K562 (cell line): ENCODE measurements around the gene NAT14. TPM values are rescaled to one million over a fixed set of nuclear protein-coding genes. Genes with fewer than 3 reads are reported as not detected.

ENCODE experiments used
- ATAC-seq: fragments of 200-7000 bp; cut with Tn5 transposase; 3 replicates; pipeline ENCODE4 v1.9.1; 2020; ENCODE audit warnings: moderate library complexity
- BruUV-seq: library from RNA; stranded (reverse); fragments of 400-500 nt; replicated peaks from 2 replicates; lab custom pipeline; 2021; lab: Mats Ljungman, UMichigan
- CTCF ChIA-PET: fragments of 300-600 bp; formaldehyde crosslinking; extraction: SDS; loops from one replicate; lab custom pipeline; 2021; ENCODE audit warnings: low intra/inter-chr PET ratio; lab: Yijun Ruan, JAX
- POLR2A ChIA-PET: fragments of 300-600, 350-650 bp; sonication (Branson Sonifier 250); formaldehyde crosslinking; extraction: SDS; loops from one replicate; lab custom pipeline; 2021; ENCODE audit warnings: antibody characterized with exemption, inconsistent platforms; lab: Yijun Ruan, JAX
- DNase-seq, 4 experiments: peaks; one replicate each; pipeline versions ENCODE4 v3.0.0 to v3.0.0-alpha.2; 2011 to 2018; ENCODE audit warnings: low spot score in 3 of 4, mixed read lengths in 3 of 4; ENCODE audit errors: extremely low read depth in 1 of 4
- FAIRE-seq: peaks from 2 replicates; lab custom pipeline; 2011; peaks lifted over from hg19 to GRCh38; lab: Jason Lieb, UNC
- H2AFZ ChIP-seq: 2 replicates; pipeline ENCODE4 v1.6.0; 2011; ENCODE audit warnings: low read depth, low read length, control low read depth, inconsistent platforms
- H3K27ac ChIP-seq: fragments of 200-600 bp; 3 replicates; pipeline ENCODE4 v1.8.0; 2011; ENCODE audit warnings: low read depth, mild to moderate bottlenecking, control low read depth, inconsistent platforms, low read length, moderate library complexity, mixed read lengths; ENCODE audit errors: extremely low read depth
- H3K27me3 ChIP-seq, 2 experiments: fragments of 300-600 bp in 1 of 2; 2 replicates in 1 of 2; 3 replicates in 1 of 2; pipeline versions ENCODE4 v1.6.0 to v1.8.0; 2011; ENCODE audit warnings: inconsistent platforms in 2 of 2, low read length in 2 of 2, mild to moderate bottlenecking in 1 of 2, mixed read lengths in 1 of 2, moderate library complexity in 1 of 2; ENCODE audit not compliant: control insufficient read depth in 2 of 2, insufficient read depth in 2 of 2
- H3K36me3 ChIP-seq: fragments of 300-600 bp; 3 replicates; pipeline ENCODE4 v1.8.0; 2011; ENCODE audit warnings: mild to moderate bottlenecking, low read length, inconsistent platforms; ENCODE audit not compliant: control insufficient read depth, insufficient read depth
- H3K4me1 ChIP-seq, 2 experiments: fragments of 200-600 bp in 1 of 2; replicated peaks in 1 of 2; 2 replicates in 1 of 2; 3 replicates in 1 of 2; pipeline versions ENCODE4 v1.5.1 to v1.8.0; 2011; ENCODE audit warnings: inconsistent platforms in 2 of 2, low read length in 2 of 2, mild to moderate bottlenecking in 1 of 2, mixed read lengths in 1 of 2, moderate library complexity in 1 of 2; ENCODE audit not compliant: control insufficient read depth in 2 of 2, insufficient read depth in 2 of 2
- H3K4me2 ChIP-seq: 2 replicates; pipeline ENCODE4 v1.6.1; 2011; ENCODE audit warnings: low read length, control low read depth, inconsistent platforms, mixed read lengths; ENCODE audit not compliant: insufficient read depth
- H3K4me3 ChIP-seq: fragments of 200-600 bp; sonication (generic), shearing (Covaris generic); 2 replicates; pipeline ENCODE4 v1.5.1; 2016; ENCODE audit warnings: control low read depth, inconsistent platforms
- H3K79me2 ChIP-seq: fragments of 200-600 bp; 3 replicates; pipeline ENCODE4 v1.8.0; 2011; ENCODE audit warnings: low read length, inconsistent platforms; ENCODE audit not compliant: control insufficient read depth, insufficient read depth
- H3K9ac ChIP-seq, 2 experiments: 2 replicates each; pipeline versions ENCODE4 v1.6.0 to v1.6.1; 2011; ENCODE audit warnings: low read depth in 2 of 2, low read length in 2 of 2, control low read depth in 1 of 2, inconsistent platforms in 1 of 2, mild to moderate bottlenecking in 1 of 2, mixed read lengths in 1 of 2; ENCODE audit not compliant: insufficient read depth in 1 of 2
- H3K9me1 ChIP-seq: one replicate; pipeline ENCODE4 v1.6.0; 2011; ENCODE audit warnings: inconsistent platforms, mild to moderate bottlenecking, low read length, moderate library complexity; ENCODE audit not compliant: control insufficient read depth, insufficient read depth
- H3K9me3 ChIP-seq: replicated peaks from 2 replicates; pipeline ENCODE4 v1.5.1; 2011; ENCODE audit warnings: low read depth, low read length, inconsistent platforms; ENCODE audit not compliant: control insufficient read depth, insufficient read depth
- H4K20me1 ChIP-seq: replicated peaks from 2 replicates; pipeline ENCODE4 v1.6.1; 2011; ENCODE audit warnings: low read length, inconsistent platforms, mixed read lengths; ENCODE audit not compliant: control insufficient read depth, insufficient read depth
- ZNF263 ChIP-seq: sonication (generic); formaldehyde crosslinking; IDR thresholded peaks from 2 replicates; pipeline ENCODE4 v1.8.0; 2022; ENCODE audit warnings: mild to moderate bottlenecking, missing genetic modification reagents, borderline replicate concordance
- ZNF395 ChIP-seq: fragments of 200-800 bp; sonication (Bioruptor generic); IDR thresholded peaks from 2 replicates; pipeline ENCODE4 v1.6.1; 2017; ENCODE audit warnings: missing genetic modification characterization, missing compliant biosample characterization
- WGBS: fragments of 100-300 bp; shearing (Covaris generic); methylation state at CpG from one replicate; pipeline ENCODE4 v1.1.6; 2016; ENCODE audit warnings: low coverage, mixed read lengths; ENCODE audit not compliant: insufficient coverage; ENCODE audit errors: missing lambda C conversion rate; 5-methylcytosine and 5-hydroxymethylcytosine counted together
- in situ Hi-C: fragments of 300-500 bp; cut with MboI; formaldehyde crosslinking; loops from 4 replicates; pipeline ENCODE4 v1.15.0; 2018; ENCODE audit warnings: inconsistent platforms, mixed read lengths
- intact Hi-C: fragments of 100-400 bp; cut with micrococcal nuclease; formaldehyde crosslinking; loops from 2 replicates; pipeline ENCODE4 v1.14.2; 2022
- polyA plus RNA-seq, 8 experiments: library from polyadenylated mRNA; depleted of rRNA in 4 of 8; stranded (reverse) in 5 of 8; unstranded in 3 of 8; fragments of >200 nt; fragmentation: Nextera tagmentation in 2 of 8; fragmentation: Illumina TruSeq in 1 of 8; extraction: Ambion mirVana in 2 of 8; extraction: Trizol in 1 of 8; gene quantifications; 2 replicates each; pipeline versions ENCODE4 v1.2.1 to v1.2.3, GENCODE V29; 2011 to 2014; ENCODE audit warnings: inconsistent platforms in 1 of 8, missing spikeins in 1 of 8
- total RNA-seq, 7 experiments: library from RNA; depleted of rRNA in 6 of 7; stranded (reverse); fragments of >200 nt in 6 of 7; fragmentation: Illumina TruSeq in 2 of 7; extraction: Trizol in 2 of 7; gene quantifications; 2 replicates each; pipeline versions ENCODE4 v1.2.1 to v1.2.3, GENCODE V29; 2011 to 2021; ENCODE audit warnings: low replicate concordance in 1 of 7

Gene NAT14
- total and polyA plus RNA-seq, 9 of the 15 experiments (the other 6 are each of a cell fraction or from before 2014, with no cell fraction given) = 2.4 to 77.0 (median 26.7) TPM

GRCh38 chr19:55493052-55493644, 8.2 kb downstream of the NAT14 start:
- Histone ChIP-seq H3K27ac (no peak overlapping the region), H3K9me3 (no peaks in the 10 kb centered on the region), H3K27me3 (peaks cover 0 to 4% of the 10 kb centered on the region in 2 experiments; a peak in 1 of 5 replicates), H3K4me3 (no peak overlapping the region), H3K79me2 (no peaks in the 10 kb centered on the region), H2AFZ (no peak overlapping the region), H3K4me1 (peaks cover 12 to 59% of the 10 kb centered on the region in 2 experiments), H3K9me1 (no peaks in the 10 kb centered on the region), H3K4me2 (no peak overlapping the region), H4K20me1 (no peaks in the 10 kb centered on the region), H3K9ac (no peak overlapping the region; a peak in 1 of 4 replicates), H3K36me3 (no peaks in the 10 kb centered on the region)
- BruUV-seq = no TSS peak
- FAIRE-seq (no peak), DNase-seq (no peak), ATAC-seq (no peak)
- TF ChIP-seq ZNF263 (CRISPR knock-in tag) = peak; percentile 75
- TF ChIP-seq ZNF395 = no peak
- ChIA-PET CTCF (no interaction called here), POLR2A (interaction anchor here (0.6 to 2.8 kb wide), 3 partner anchors 8 to 161 kb away, joined by 3 to 12 read pairs (median 5); partner anchors contain the start of gene NAT14)
- in situ Hi-C loops (no loop called here), intact Hi-C loops (no loop called here)
- WGBS = 43% methylated on average over 16 of the region's 18 CpGs
